GM21576 (cell line): ENCODE results near the gene PCDHGA4.
"Not testable (repeated sequence)": the region's sequence is repeated elsewhere in the genome, so short reads cannot be mapped to it uniquely, and the experiment has no call there.

Experiments
- ATAC-seq: cut with Tn5 transposase; IDR thresholded peaks from one replicate; pipeline ENCODE4 v1.9.1; 2021; ENCODE audit warnings: mild to moderate bottlenecking, moderate library complexity; ENCODE audit not compliant: unreplicated experiment

The PCDHGA4 gene

GRCh38 chr5:141346017-141346416 is 8.8 kb upstream of the PCDHGA4 start:
- not testable (repeated sequence) for ATAC-seq

DNA sequence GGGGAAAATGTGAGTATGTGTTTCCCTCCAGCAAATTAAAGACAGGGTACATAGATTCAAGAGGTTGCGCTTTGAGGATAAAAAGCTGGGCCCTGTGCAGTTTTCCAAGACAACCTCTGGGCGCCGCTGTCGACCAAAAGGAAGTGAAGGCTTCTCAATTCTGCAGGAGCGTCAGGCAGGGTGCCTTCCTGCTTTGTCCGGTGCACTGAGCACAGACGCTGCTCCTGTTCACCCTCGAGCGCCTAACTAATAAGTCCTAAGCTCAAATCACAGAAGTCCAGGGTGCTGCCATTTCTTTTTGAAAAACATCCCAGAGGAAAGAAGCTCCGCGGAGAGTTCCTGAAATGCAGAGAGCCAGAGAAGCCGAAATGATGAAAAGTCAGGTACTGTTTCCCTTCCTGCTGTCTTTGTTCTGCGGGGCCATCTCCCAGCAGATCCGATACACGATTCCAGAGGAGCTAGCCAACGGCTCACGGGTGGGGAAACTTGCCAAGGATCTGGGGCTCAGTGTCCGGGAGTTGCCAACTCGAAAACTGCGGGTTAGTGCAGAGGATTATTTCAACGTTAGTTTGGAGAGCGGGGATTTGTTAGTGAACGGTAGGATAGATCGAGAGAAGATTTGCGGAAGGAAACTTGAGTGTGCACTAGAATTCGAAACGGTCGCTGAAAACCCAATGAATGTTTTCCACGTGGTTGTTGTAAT is 4.8 kb upstream of the PCDHGA4 start, which contains the start of gene PCDHGB1:
PCDHGB1 (plus strand) TSS at position 183 of the 703 bp plus-strand sequence; CDS start at position 345, 162 bp downstream.
- ATAC-seq = peak; percentile 82

DNA sequence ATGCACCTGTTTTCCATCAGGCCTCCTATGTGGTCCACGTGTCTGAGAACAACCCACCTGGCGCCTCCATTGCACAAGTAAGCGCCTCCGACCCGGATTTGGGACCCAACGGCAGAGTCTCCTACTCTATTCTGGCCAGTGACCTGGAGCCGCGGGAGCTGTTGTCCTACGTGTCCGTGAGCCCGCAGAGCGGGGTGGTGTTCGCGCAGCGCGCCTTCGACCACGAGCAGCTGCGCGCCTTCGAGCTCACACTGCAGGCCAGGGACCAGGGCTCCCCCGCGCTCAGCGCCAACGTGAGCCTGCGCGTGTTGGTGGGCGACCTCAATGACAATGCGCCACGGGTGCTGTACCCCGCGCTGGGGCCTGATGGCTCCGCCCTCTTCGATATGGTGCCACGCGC is 3.2 kb upstream of the PCDHGA4 start:
- ATAC-seq = no peak

DNA sequence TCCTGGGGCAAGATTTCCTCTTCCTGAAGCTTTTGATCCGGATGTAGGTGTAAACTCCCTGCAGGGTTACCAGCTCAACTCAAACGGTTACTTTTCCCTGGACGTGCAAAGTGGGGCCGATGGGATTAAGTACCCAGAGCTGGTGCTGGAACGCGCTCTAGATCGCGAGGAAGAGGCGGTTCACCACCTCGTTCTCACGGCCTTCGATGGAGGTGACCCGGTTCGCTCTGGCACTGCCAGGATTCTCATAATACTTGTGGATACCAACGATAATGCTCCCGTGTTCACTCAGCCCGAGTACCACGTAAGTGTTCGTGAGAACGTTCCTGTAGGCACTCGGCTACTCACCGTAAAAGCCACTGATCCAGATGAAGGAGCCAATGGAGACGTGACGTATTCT is 820 bp downstream of the PCDHGA4 start:
- ATAC-seq = no peak

- ATAC-seq = no peak
Measured at GRCh38 chr5:141356133-141356532, 1.3 kb downstream of the PCDHGA4 start.

DNA sequence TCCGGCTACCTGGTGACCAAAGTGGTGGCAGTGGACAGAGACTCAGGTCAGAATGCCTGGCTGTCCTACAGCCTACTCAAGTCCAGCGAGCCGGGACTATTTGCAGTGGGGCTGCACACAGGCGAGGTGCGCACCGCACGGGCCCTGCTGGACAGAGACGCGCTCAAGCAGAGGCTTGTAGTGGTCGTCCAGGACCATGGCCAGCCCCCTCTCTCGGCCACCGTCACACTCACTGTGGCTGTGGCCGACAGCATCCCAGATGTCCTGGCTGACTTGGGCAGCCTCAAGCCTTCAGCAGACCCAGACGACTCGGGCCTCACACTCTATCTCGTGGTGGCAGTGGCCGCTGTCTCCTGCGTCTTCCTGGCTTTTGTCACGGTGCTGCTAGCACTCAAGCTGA is 2.1 kb downstream of the PCDHGA4 start:
- ATAC-seq = no peak

GRCh38 chr5:141359790-141360426 is 5.1 kb downstream of the PCDHGA4 start, which contains the start of gene PCDHGB2:
PCDHGB2 (plus strand) TSS chr5:141359994; CDS start chr5:141360136, 142 bp downstream.
- ATAC-seq = peak; percentile 62

DNA sequence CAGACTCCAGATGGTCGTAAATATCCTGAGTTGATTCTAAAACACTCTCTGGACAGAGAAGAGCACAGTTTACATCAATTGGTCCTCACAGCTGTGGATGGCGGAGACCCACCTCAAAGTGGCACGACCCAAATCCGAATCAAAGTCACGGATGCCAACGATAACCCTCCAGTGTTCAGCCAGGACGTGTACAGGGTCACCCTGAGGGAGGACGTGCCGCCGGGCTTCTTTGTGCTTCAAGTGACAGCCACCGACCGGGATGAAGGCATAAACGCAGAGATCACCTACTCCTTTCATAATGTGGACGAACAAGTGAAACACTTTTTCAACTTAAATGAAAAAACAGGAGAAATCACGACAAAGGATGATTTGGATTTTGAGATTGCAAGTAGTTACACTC is 5.9 kb downstream of the PCDHGA4 start:
- ATAC-seq = no peak

- ATAC-seq = no peak
Measured at GRCh38 chr5:141362719-141363118, 7.9 kb downstream of the PCDHGA4 start.

GRCh38 chr5:141363952-141364660 is 9.3 kb downstream of the PCDHGA4 start, which contains the start of gene PCDHGA5:
PCDHGA5 (plus strand) TSS chr5:141364162; CDS start chr5:141364331, 169 bp downstream.
- no peak for ATAC-seq

DNA sequence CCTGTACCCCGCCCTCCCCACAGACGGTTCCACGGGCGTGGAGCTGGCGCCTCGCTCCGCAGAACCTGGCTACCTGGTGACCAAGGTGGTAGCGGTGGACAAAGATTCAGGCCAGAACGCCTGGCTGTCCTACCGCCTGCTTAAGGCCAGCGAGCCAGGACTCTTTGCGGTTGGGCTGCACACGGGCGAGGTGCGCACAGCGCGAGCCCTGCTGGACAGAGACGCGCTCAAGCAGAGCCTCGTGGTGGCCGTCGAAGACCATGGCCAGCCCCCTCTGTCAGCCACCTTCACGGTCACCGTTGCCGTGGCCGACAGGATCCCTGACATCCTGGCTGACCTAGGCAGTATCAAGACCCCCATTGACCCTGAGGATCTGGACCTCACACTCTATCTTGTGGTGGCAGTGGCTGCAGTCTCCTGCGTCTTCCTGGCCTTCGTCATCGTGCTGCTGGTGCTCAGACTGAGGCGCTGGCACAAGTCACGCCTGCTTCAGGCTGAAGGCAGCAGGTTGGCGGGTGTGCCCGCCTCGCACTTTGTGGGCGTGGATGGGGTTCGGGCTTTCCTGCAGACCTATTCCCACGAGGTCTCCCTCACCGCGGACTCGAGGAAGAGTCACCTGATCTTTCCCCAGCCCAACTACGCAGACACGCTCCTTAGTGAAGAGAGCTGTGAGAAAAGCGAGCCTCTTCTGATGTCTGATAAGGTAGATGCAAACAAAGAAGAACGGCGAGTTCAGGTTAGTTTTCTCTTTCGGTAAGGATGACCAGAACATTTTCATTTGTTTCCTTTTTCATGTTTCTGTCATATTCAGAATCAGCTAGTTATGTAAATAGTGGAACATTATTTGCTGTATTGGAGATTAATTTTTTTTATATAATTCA is 11.4 kb downstream of the PCDHGA4 start:
- ATAC-seq = no peak

- peak; percentile 89 for ATAC-seq
Measured at GRCh38 chr5:141369994-141370848, 15.4 kb downstream of the PCDHGA4 start, which contains the start of gene PCDHGB3. PCDHGB3 (plus strand) TSS chr5:141370242; CDS start chr5:141370395, 153 bp downstream.

- no peak for ATAC-seq
Measured at GRCh38 chr5:141371572-141372475, 17.0 kb downstream of the PCDHGA4 start.

DNA sequence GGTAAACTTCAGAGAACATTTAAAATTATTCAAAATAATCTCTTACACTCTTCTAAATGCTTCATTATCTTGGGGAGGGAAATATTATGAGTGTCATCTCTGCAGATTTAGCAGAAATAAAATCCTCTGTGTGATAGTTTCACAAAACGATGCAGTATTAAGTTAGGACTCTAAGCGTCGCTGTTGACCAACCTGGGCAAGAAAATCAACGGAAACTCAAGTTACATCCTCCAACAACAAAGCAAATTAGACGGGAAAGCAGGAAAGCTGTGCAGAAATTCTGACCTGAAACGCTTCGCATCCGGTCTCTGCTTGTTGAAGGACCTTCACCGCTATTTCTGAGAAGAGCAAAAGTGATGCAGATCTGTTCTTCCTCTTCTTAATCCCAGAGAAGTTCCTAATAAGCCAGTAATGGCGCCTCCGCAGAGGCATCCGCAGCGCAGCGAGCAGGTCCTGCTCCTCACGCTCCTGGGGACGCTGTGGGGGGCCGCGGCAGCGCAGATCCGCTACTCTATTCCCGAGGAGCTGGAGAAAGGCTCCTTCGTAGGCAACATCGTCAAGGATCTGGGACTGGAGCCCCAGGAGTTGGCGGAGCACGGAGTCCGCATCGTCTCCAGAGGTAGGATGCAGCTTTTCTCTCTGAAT is 19.0 kb downstream of the PCDHGA4 start, which contains the start of gene PCDHGA6:
PCDHGA6 (plus strand) TSS at position 219 of the 645 bp plus-strand sequence; CDS start at position 412, 193 bp downstream.
- no peak for ATAC-seq

DNA sequence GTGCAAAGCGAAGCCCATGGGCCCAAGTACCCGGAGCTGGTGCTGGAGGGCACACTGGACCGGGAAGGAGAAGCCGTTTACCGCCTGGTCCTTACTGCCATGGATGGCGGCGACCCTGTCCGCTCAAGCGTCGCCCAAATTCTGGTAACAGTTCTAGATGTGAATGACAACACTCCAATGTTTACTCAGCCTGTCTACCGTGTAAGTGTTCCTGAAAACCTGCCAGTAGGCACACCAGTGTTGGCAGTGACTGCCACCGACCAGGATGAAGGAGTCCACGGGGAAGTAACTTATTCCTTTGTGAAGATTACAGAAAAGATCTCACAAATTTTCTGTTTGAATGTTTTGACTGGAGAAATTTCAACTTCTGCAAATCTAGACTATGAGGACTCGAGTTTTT is 19.8 kb downstream of the PCDHGA4 start:
- no peak for ATAC-seq

- not testable (repeated sequence) for ATAC-seq
Measured at GRCh38 chr5:141375444-141376155, 20.8 kb downstream of the PCDHGA4 start.
